ENCODE measurements around the gene PABPN1L. TPM values are rescaled to one million over a fixed set of nuclear protein-coding genes. Genes with fewer than 3 reads are reported as not detected.

The PABPN1L gene
- total RNA-seq, 1 donor from 2014 or later: not detected

- H3K9me3 ChIP-seq (ENCODE audit: insufficient read depth, low read depth, low read length): no peaks in the 10 kb centered on the region
- H3K4me1 ChIP-seq (ENCODE audit: insufficient read depth, low read length): no peaks in the 10 kb centered on the region
- Mint-ChIP-seq H3K27ac (ENCODE audit: unreplicated experiment) (no peak overlapping the region), H3K36me3 (ENCODE audit: low read depth, unreplicated experiment) (peaks cover 12% of the 10 kb centered on the region), H3K4me3 (ENCODE audit: unreplicated experiment) (no peak overlapping the region), H3K9me3 (ENCODE audit: unreplicated experiment) (no peaks in the 10 kb centered on the region), H3K4me1 (ENCODE audit: low read depth, unreplicated experiment) (no peaks in the 10 kb centered on the region), H3K27me3 (ENCODE audit: low read depth, unreplicated experiment) (no peaks in the 10 kb centered on the region)
- DNase-seq (ENCODE audit: low read depth): no peak
- H3K36me3 ChIP-seq (ENCODE audit: insufficient read depth, low read length): no peaks in the 10 kb centered on the region
- H3K79me2 ChIP-seq (ENCODE audit: insufficient read depth, low read length): no peaks in the 10 kb centered on the region
- no peak overlapping the region for H3K4me3 ChIP-seq (ENCODE audit: insufficient read depth, low read depth, low read length)
- TF ChIP-seq EZH2 (IDR thresholded peaks at IDR 0.05; ENCODE audit: insufficient read depth, low read length): no peak
- no peak for TF ChIP-seq CTCF (IDR thresholded peaks at IDR 0.05; ENCODE audit: insufficient read depth, low read depth, low read length)
- no peak overlapping the region for H3K4me2 ChIP-seq (ENCODE audit: low read length)
- H3K9ac ChIP-seq (ENCODE audit: low read length): no peak overlapping the region
- H2AFZ ChIP-seq (ENCODE audit: low read depth, low read length): no peak overlapping the region
- H4K20me1 ChIP-seq (ENCODE audit: insufficient read depth, low read length): peaks cover 38% of the 10 kb centered on the region
- H3K27ac ChIP-seq (ENCODE audit: low read depth, low read length): no peak overlapping the region
- no peak for FAIRE-seq
- no peaks in the 10 kb centered on the region for H3K27me3 ChIP-seq (ENCODE audit: insufficient read depth, low read length)
These were observed 21.9 kb downstream of the PABPN1L start for GRCh38 chr16:88844419-88845036.

GRCh38 chr16:88843256-88843655 lies 23.2 kb downstream of the PABPN1L start:
- FAIRE-seq: no peak
- no peak overlapping the region for H3K27ac Mint-ChIP-seq (ENCODE audit: unreplicated experiment)
- H4K20me1 ChIP-seq (ENCODE audit: insufficient read depth, low read length): peaks cover 38% of the 10 kb centered on the region
- H3K4me1 ChIP-seq (ENCODE audit: insufficient read depth, low read length): no peaks in the 10 kb centered on the region
- TF ChIP-seq CTCF (IDR thresholded peaks at IDR 0.05; ENCODE audit: insufficient read depth, low read depth, low read length): no peak
- no peak for TF ChIP-seq EZH2 (IDR thresholded peaks at IDR 0.05; ENCODE audit: insufficient read depth, low read length)
- no peaks in the 10 kb centered on the region for H3K27me3 Mint-ChIP-seq (ENCODE audit: low read depth, unreplicated experiment)
- no peaks in the 10 kb centered on the region for H3K4me1 Mint-ChIP-seq (ENCODE audit: low read depth, unreplicated experiment)
- H3K4me2 ChIP-seq (ENCODE audit: low read length): no peak overlapping the region
- H3K4me3 ChIP-seq (ENCODE audit: insufficient read depth, low read depth, low read length): no peak overlapping the region
- no peak overlapping the region for H2AFZ ChIP-seq (ENCODE audit: low read depth, low read length)
- DNase-seq (ENCODE audit: low read depth): no peak
- H3K27me3 ChIP-seq (ENCODE audit: insufficient read depth, low read length): no peaks in the 10 kb centered on the region
- H3K36me3 ChIP-seq (ENCODE audit: insufficient read depth, low read length): no peaks in the 10 kb centered on the region
- H3K9ac ChIP-seq (ENCODE audit: low read length): no peak overlapping the region
- no peaks in the 10 kb centered on the region for H3K79me2 ChIP-seq (ENCODE audit: insufficient read depth, low read length)
- peaks cover 12% of the 10 kb centered on the region for H3K36me3 Mint-ChIP-seq (ENCODE audit: low read depth, unreplicated experiment)
- no peaks in the 10 kb centered on the region for H3K9me3 Mint-ChIP-seq (ENCODE audit: unreplicated experiment)
- no peaks in the 10 kb centered on the region for H3K9me3 ChIP-seq (ENCODE audit: insufficient read depth, low read depth, low read length)
- H3K4me3 Mint-ChIP-seq (ENCODE audit: unreplicated experiment): no peak overlapping the region
- no peak overlapping the region for H3K27ac ChIP-seq (ENCODE audit: low read depth, low read length)

- no peaks in the 10 kb centered on the region for H3K79me2 ChIP-seq (ENCODE audit: insufficient read depth, low read length)
- Mint-ChIP-seq H3K27me3 (ENCODE audit: low read depth, unreplicated experiment) (no peaks in the 10 kb centered on the region), H3K36me3 (ENCODE audit: low read depth, unreplicated experiment) (peaks cover 12% of the 10 kb centered on the region), H3K9me3 (ENCODE audit: unreplicated experiment) (no peaks in the 10 kb centered on the region), H3K27ac (ENCODE audit: unreplicated experiment) (no peak overlapping the region), H3K4me1 (ENCODE audit: low read depth, unreplicated experiment) (no peaks in the 10 kb centered on the region), H3K4me3 (ENCODE audit: unreplicated experiment) (no peak overlapping the region)
- H3K9ac ChIP-seq (ENCODE audit: low read length): no peak overlapping the region
- H3K36me3 ChIP-seq (ENCODE audit: insufficient read depth, low read length): no peaks in the 10 kb centered on the region
- H3K4me1 ChIP-seq (ENCODE audit: insufficient read depth, low read length): no peaks in the 10 kb centered on the region
- H3K9me3 ChIP-seq (ENCODE audit: insufficient read depth, low read depth, low read length): no peaks in the 10 kb centered on the region
- FAIRE-seq: no peak
- no peak overlapping the region for H2AFZ ChIP-seq (ENCODE audit: low read depth, low read length)
- no peak for DNase-seq (ENCODE audit: low read depth)
- no peak overlapping the region for H3K4me3 ChIP-seq (ENCODE audit: insufficient read depth, low read depth, low read length)
- H3K27me3 ChIP-seq (ENCODE audit: insufficient read depth, low read length): no peaks in the 10 kb centered on the region
- TF ChIP-seq CTCF (IDR thresholded peaks at IDR 0.05; ENCODE audit: insufficient read depth, low read depth, low read length) (no peak), EZH2 (IDR thresholded peaks at IDR 0.05; ENCODE audit: insufficient read depth, low read length) (no peak)
- peaks cover 37% of the 10 kb centered on the region for H4K20me1 ChIP-seq (ENCODE audit: insufficient read depth, low read length)
- no peak overlapping the region for H3K4me2 ChIP-seq (ENCODE audit: low read length)
- no peak overlapping the region for H3K27ac ChIP-seq (ENCODE audit: low read depth, low read length)
These were observed 23.7 kb downstream of the PABPN1L start for GRCh38 chr16:88842806-88843205.

All from astrocyte (in vitro differentiated cells and primary cell).